Endothelial cell of umbilical vein (primary cell): ENCODE results near the gene RSPRY1. TPM values are rescaled to one million over a fixed set of nuclear protein-coding genes. Genes with fewer than 3 reads are reported as not detected.

ENCODE experiments used
- BruUV-seq: library from RNA; stranded (reverse); fragments of 400-500 nt; replicated peaks from 2 replicates; lab custom pipeline; 2021; lab: Mats Ljungman, UMichigan
- CTCF ChIA-PET: fragments of 300-600, 350-600 bp; sonication (Branson Sonifier 250); formaldehyde crosslinking; loops from one replicate; lab custom pipeline; 2021; ENCODE audit warnings: antibody characterized with exemption, inconsistent platforms; lab: Charles Lee
- POLR2A ChIA-PET: fragments of 300-600, 350-600 bp; sonication (Branson Sonifier 250); formaldehyde crosslinking; loops from one replicate; lab custom pipeline; 2021; ENCODE audit warnings: antibody characterized with exemption, inconsistent platforms; lab: Charles Lee
- DNase-seq: peaks from one replicate; pipeline ENCODE4 v3.0.0-alpha.2; 2011; ENCODE audit warnings: low read depth, low spot score
- FAIRE-seq: peaks from 2 replicates; lab custom pipeline; 2011; peaks lifted over from hg19 to GRCh38; lab: Jason Lieb, UNC
- H2AFZ ChIP-seq: 2 replicates; pipeline ENCODE4 v1.6.0; 2012; ENCODE audit warnings: low read depth, low read length, control low read depth, inconsistent platforms
- H3K27ac ChIP-seq: 2 replicates; pipeline ENCODE4 v1.5.1; 2011; ENCODE audit warnings: low read depth, mild to moderate bottlenecking, control low read depth, low read length, moderate library complexity; ENCODE audit not compliant: insufficient read depth
- H3K27me3 ChIP-seq, 2 experiments: 2 replicates each; pipeline versions ENCODE4 v1.6.0 to v1.6.1; 2011; ENCODE audit warnings: low read length in 2 of 2, mixed read lengths in 1 of 2; ENCODE audit not compliant: control insufficient read depth in 2 of 2, insufficient read depth in 2 of 2
- H3K36me3 ChIP-seq, 2 experiments: 2 replicates in 1 of 2; 3 replicates in 1 of 2; pipeline ENCODE4 v1.5.1; 2011; ENCODE audit warnings: low read length in 2 of 2, mild to moderate bottlenecking in 1 of 2, moderate library complexity in 1 of 2; ENCODE audit not compliant: control insufficient read depth in 2 of 2, insufficient read depth in 2 of 2; ENCODE audit errors: extremely low read depth in 1 of 2
- H3K4me1 ChIP-seq: 3 replicates; pipeline ENCODE4 v1.5.1; 2011; ENCODE audit warnings: mild to moderate bottlenecking, low read length; ENCODE audit not compliant: control insufficient read depth, insufficient read depth; ENCODE audit errors: extremely low read depth
- H3K4me2 ChIP-seq: 2 replicates; pipeline ENCODE4 v1.6.1; 2011; ENCODE audit warnings: low read length, control low read depth, mixed read lengths; ENCODE audit not compliant: insufficient read depth
- H3K4me3 ChIP-seq, 3 experiments: fragments of 200-600 bp in 1 of 3; sonication (generic), shearing (Covaris generic) in 1 of 3; replicated peaks in 1 of 3; 2 replicates each; pipeline ENCODE4 v1.5.1; 2011 to 2016; ENCODE audit warnings: control low read depth in 3 of 3, low read length in 3 of 3, mild to moderate bottlenecking in 2 of 3, inconsistent platforms in 1 of 3, low read depth in 1 of 3, moderate library complexity in 1 of 3; ENCODE audit not compliant: insufficient read depth in 1 of 3
- H3K79me2 ChIP-seq: 2 replicates; pipeline ENCODE4 v1.6.0; 2012; ENCODE audit warnings: low read length, inconsistent platforms; ENCODE audit not compliant: control insufficient read depth, insufficient read depth
- H3K9ac ChIP-seq: replicated peaks from 2 replicates; pipeline ENCODE3; 2011; ENCODE audit warnings: low read length, control low read depth; ENCODE audit not compliant: insufficient read depth; ENCODE audit errors: extremely low read depth
- H3K9me1 ChIP-seq: replicated peaks from 3 replicates; pipeline ENCODE4 v1.6.0; 2011; ENCODE audit warnings: mild to moderate bottlenecking, low read length; ENCODE audit not compliant: control insufficient read depth, insufficient read depth; ENCODE audit errors: extremely low read depth
- H3K9me3 ChIP-seq: replicated peaks from 2 replicates; pipeline ENCODE4 v1.5.1; 2012; ENCODE audit warnings: low read length, inconsistent platforms; ENCODE audit not compliant: control insufficient read depth, insufficient read depth
- H4K20me1 ChIP-seq: replicated peaks from 2 replicates; pipeline ENCODE3; 2011; ENCODE audit warnings: mild to moderate bottlenecking, low read length; ENCODE audit not compliant: control insufficient read depth, insufficient read depth; ENCODE audit errors: extremely low read depth
- EZH2 ChIP-seq: IDR thresholded peaks from 2 replicates; pipeline ENCODE4 v1.6.1; 2012; ENCODE audit warnings: borderline replicate concordance, low read depth, mild to moderate bottlenecking, moderate library complexity, low read length, inconsistent platforms; ENCODE audit not compliant: severe bottlenecking
- FOS ChIP-seq: IDR thresholded peaks from 2 replicates; pipeline ENCODE4 v1.6.1; 2011; ENCODE audit warnings: mild to moderate bottlenecking, low read length, moderate library complexity, borderline replicate concordance; ENCODE audit not compliant: insufficient read depth
- GATA2 ChIP-seq: IDR thresholded peaks from 2 replicates; pipeline ENCODE4 v1.7.0; 2011; ENCODE audit warnings: low read depth, mild to moderate bottlenecking, moderate library complexity, mixed read lengths, low read length; ENCODE audit not compliant: insufficient read length, insufficient read depth
- JUN ChIP-seq: IDR thresholded peaks from 2 replicates; pipeline ENCODE4 v1.6.1; 2011; ENCODE audit warnings: borderline replicate concordance, low read depth; ENCODE audit not compliant: insufficient read length, insufficient read depth
- MAX ChIP-seq: IDR thresholded peaks from 2 replicates; pipeline ENCODE4 v1.6.1; 2011; ENCODE audit not compliant: insufficient read depth, insufficient read length
- MYC ChIP-seq: IDR thresholded peaks from one replicate; pipeline ENCODE4 v1.6.1; 2011; ENCODE audit warnings: mild to moderate bottlenecking, low read depth, low read length
- POLR2A ChIP-seq: IDR thresholded peaks from 2 replicates; pipeline ENCODE4 v1.6.1; 2012; ENCODE audit warnings: low read depth, mild to moderate bottlenecking, control low read depth, low read length
- POLR2AphosphoS5 ChIP-seq: IDR thresholded peaks from 2 replicates; pipeline ENCODE4 v1.6.1; 2012; ENCODE audit warnings: low read depth, mild to moderate bottlenecking, control low read depth, low read length, moderate library complexity; ENCODE audit not compliant: insufficient read depth
- dilution Hi-C: fragments of 300-500 bp; cut with MboI; formaldehyde crosslinking; loops from one replicate; pipeline ENCODE4 v1.15.0; 2019; ENCODE audit warnings: low sequenced_read_pairs; ENCODE audit not compliant: extremely low pct_ligation_motif_present
- intact Hi-C: fragments of 100-400 bp; cut with micrococcal nuclease; formaldehyde crosslinking; loops from one replicate; pipeline ENCODE4 v1.10.0; 2022
- polyA plus RNA-seq, 4 experiments: library from polyadenylated mRNA; depleted of rRNA in 3 of 4; stranded (reverse) in 3 of 4; unstranded in 1 of 4; fragments of >200 nt; gene quantifications; 2 replicates each; pipeline versions ENCODE4 v1.2.1 to v1.2.3, GENCODE V29; 2011 to 2012; ENCODE audit warnings: missing spikeins in 1 of 4
- total RNA-seq: library from RNA; stranded (reverse); gene quantifications from 2 replicates; pipeline ENCODE4 v1.2.3, GENCODE V29; 2021
- TF ChIP-seq, protein P1 (sequence below), 2 donors: IDR thresholded peaks; 1 replicate in 1 of 2; 2 replicates in 1 of 2; pipeline ENCODE4 v1.5.1; 2011; ENCODE audit warnings: low read length in 2 of 2, mild to moderate bottlenecking in 2 of 2, moderate library complexity in 2 of 2, control low read depth in 1 of 2, inconsistent platforms in 1 of 2, low read depth in 1 of 2; ENCODE audit not compliant: insufficient read depth in 1 of 2; ENCODE audit errors: extremely low read depth in 1 of 2

Gene RSPRY1
- total and polyA plus RNA-seq, 2 donors (not counting 3 experiments of a cell fraction or from before 2014, with no cell fraction given): 28.5 to 55.1 TPM

- H3K27me3 ChIP-seq: no peaks in the 10 kb centered on the region
- H3K27ac ChIP-seq: no peak overlapping the region
- FAIRE-seq (no peak), DNase-seq (no peak)
- CTCF ChIA-PET: interaction anchor here (2.6 kb wide), 1 partner anchor 12 kb away, joined by 18 read pairs; the partner anchor contains the start of gene ARL2BP
- no peak overlapping the region for H3K9ac ChIP-seq
- intact Hi-C loops: no loop called here
- no peaks in the 10 kb centered on the region for H3K9me3 ChIP-seq
- no peak overlapping the region for H3K4me2 ChIP-seq
- POLR2A ChIA-PET: no interaction called here
- TF ChIP-seq FOS (no peak), GATA2 (no peak), POLR2A (no peak), JUN (no peak), MAX (no peak), MYC (no peak), EZH2 (no peak), POLR2AphosphoS5 (no peak)
- TF ChIP-seq, protein P1, sequence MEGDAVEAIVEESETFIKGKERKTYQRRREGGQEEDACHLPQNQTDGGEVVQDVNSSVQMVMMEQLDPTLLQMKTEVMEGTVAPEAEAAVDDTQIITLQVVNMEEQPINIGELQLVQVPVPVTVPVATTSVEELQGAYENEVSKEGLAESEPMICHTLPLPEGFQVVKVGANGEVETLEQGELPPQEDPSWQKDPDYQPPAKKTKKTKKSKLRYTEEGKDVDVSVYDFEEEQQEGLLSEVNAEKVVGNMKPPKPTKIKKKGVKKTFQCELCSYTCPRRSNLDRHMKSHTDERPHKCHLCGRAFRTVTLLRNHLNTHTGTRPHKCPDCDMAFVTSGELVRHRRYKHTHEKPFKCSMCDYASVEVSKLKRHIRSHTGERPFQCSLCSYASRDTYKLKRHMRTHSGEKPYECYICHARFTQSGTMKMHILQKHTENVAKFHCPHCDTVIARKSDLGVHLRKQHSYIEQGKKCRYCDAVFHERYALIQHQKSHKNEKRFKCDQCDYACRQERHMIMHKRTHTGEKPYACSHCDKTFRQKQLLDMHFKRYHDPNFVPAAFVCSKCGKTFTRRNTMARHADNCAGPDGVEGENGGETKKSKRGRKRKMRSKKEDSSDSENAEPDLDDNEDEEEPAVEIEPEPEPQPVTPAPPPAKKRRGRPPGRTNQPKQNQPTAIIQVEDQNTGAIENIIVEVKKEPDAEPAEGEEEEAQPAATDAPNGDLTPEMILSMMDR (IDR thresholded peaks at IDR 0.05; ENCODE audit: extremely low read depth in 1 of 2, insufficient read depth in 1 of 2, low read depth in 1 of 2, low read length in 2 of 2): no peak
- no peaks in the 10 kb centered on the region for H3K36me3 ChIP-seq
- dilution Hi-C loops: no loop called here
- H3K9me1 ChIP-seq: no peaks in the 10 kb centered on the region
- no peaks in the 10 kb centered on the region for H3K79me2 ChIP-seq
- no peak overlapping the region for H3K4me3 ChIP-seq
- no TSS peak for BruUV-seq
- peaks cover 24% of the 10 kb centered on the region for H3K4me1 ChIP-seq
- H2AFZ ChIP-seq: no peak overlapping the region
- H4K20me1 ChIP-seq: no peaks in the 10 kb centered on the region
Measured at GRCh38 chr16:57258226-57258909, 72.2 kb downstream of the RSPRY1 start.
